GM18499 (cell line): ENCODE results near the gene STPG1.

Experiments used
- ATAC-seq: cut with Tn5 transposase; IDR thresholded peaks from one replicate; pipeline ENCODE4 v1.9.1; 2021; ENCODE audit warnings: moderate number of reproducible peaks; ENCODE audit not compliant: insufficient read depth, unreplicated experiment

The STPG1 gene

DNA sequence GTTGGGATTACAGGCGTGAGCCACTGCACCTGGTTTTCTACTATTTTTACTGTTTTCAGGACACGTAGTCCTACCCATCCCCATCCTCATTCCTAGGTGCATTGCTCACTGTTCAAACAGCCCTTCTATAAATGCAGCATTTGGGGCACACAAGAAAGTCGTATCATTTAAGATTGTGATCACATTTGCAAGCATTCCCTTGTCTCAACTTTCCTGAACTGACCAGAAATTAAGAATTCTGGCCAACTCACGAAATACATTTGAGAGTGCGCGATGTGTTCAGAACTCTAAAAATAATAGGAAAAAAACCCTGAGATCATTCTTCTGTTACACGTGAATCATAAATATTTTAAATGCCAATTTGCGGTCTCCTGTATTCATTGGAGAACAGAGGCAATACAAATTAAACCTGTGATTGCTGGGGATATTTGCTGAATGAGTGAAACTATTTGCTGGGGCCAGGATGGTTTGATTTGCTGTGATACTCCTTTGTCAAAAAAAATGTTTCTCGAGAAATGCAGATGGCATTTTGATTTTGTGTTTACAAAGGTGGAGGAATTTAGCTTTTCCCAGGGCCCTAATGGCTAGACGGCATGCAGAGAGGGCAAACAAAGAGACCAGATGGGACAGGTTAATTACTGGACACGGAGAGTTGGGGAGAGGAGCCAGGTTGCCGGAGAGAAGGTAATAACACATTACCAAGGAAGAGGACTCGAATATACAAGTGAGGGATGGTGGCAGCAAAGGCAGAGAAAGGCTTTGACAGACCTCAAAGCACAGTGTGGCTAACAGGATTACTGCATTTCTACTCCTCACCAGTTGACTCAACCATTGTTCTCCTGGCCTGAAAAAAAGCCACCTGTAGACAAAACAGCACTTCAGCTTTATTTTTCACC lies 38.4 kb downstream of the STPG1 start:
- ATAC-seq: no peak

- ATAC-seq: no peak
These were observed 39.9 kb downstream of the STPG1 start for GRCh38 chr1:24373710-24374109.

- peak; percentile 63 for ATAC-seq
These were observed 40.5 kb downstream of the STPG1 start for GRCh38 chr1:24373044-24373443.

DNA sequence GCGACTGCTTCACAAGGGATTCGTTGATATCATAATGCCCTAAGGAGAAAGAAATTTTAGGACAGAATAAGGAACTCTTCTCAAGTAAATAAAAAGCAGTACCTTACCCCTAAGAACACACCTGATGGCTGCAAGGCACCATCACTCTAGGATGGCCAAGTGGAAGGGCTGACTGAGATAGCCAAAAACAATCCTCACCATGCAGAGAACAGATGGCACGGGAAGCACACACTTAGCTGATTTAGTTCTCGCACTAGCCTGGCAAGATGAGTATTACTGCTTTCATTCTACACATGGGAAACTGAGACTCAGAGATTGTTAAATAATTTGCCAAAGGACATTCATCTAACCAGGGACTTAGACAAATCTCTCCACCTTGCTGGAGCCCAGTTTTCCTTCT lies 43.8 kb downstream of the STPG1 start:
- ATAC-seq: no peak

GRCh38 chr1:24369199-24369598 lies 44.4 kb downstream of the STPG1 start:
- ATAC-seq: no peak

DNA sequence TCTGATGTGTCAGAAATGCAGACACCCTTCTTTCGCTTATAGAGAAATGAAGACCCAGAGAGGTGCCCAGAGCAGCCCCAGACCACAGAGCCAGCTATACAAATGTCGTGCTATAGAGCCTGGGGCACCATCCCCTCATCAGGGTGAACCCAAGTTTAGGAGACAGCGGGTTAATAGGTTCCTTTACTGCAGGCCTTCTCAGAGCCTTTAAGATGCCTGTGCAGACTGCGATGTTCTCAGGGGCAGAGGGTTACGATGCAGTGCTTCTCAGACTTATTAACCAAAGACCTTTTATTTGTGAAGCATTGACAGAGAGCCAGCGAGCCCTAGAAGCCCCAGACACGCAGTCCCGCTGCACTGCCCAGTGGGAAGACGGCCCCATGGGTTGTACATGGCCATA lies 46.9 kb downstream of the STPG1 start:
- ATAC-seq: no peak

DNA sequence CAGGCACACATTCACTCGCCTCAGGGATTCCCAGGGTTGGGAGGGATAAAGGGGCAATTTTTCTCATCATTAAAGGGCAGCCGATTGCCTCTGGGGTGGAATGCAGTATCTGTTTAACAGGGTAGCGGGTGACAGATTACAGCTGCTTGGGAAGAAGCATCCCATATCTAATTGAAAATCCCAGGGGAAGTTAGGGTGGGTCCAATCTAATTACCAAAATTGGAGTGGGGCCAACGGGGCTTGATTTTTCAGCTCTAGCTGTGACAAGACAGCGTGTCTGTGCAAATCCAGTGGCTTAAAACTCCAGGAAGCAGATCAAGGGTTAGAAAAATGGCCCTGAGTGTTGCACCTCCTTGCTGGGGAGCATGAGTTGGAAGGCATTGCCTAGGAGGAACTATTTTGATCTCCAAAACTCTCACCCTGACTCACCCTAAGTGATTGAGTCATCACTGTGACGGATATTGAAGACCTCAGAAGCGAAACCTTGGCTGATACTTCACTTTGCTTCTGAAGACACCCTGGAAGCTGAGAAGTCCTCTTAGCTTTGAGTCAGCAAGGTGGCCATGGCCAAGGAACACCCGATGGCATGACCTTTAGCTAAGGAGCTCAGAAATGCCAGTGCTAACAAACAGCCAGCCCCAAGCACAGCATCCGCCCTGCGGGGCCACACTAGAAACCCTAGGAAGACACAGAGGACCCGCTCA lies 48.5 kb downstream of the STPG1 start:
- ATAC-seq: peak; percentile 39

DNA sequence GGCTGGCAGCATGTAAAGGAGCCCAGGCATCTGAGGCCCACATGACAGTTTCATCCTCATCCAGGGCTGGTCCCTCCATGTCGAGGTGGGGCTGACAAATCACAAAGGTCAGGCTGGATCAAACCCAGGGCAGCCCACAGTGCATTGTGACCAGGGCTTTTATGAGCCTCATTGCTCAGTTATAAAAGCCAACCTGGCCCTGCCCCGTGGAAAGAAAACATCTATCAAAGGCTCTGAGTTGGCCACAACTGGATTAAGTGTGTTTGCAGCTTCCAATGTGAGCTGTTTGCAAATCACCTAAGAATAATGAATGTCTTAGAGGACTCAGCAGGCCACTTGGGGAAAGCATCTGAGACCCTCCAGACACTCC lies 49.0 kb downstream of the STPG1 start:
- no peak for ATAC-seq

DNA sequence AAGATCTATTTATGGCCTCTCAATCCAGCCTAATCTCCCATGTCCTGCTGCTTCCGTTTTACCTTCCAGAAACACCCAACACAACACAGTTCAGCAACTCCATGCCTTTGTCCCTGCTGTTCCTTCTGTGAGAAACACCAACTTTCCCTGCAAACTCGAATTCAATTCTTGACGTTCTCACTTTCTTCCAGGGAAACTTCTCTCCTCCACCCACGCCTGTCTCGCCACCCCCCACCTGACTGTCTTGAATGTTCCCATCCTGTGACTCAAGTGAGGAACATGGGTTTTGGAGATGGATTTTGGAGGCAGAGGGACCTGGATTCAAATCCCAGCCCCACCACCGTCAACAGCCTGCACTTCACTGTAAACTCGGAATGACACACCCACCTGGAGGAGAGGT lies 49.6 kb downstream of the STPG1 start:
- no peak for ATAC-seq

GRCh38 chr1:24362982-24363614 lies 50.5 kb downstream of the STPG1 start:
- no peak for ATAC-seq

GRCh38 chr1:24362396-24362795 lies 51.2 kb downstream of the STPG1 start:
- no peak for ATAC-seq

- no peak for ATAC-seq
These were observed 51.8 kb downstream of the STPG1 start for GRCh38 chr1:24361811-24362210.

- ATAC-seq: no peak
These were observed 52.9 kb downstream of the STPG1 start for GRCh38 chr1:24360681-24361080.

DNA sequence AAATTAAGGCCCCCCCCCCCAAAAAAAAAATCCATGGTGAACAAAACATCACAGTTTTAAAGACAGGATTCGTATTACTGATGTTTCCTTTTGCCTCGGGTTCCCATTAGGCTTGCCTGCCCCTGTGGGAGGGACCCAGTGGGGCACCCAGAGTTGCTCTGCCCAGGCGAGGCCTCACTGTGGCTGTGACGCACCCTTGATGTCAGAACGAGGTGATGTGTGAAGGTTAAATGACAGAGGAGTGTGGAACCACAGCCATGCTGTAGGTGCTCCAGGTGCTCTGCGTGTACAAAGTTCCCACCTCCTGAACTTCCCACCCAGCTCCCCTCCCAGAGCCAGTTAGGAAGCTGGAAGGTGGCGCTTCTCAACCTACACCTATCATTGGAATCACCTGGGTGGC lies 56.5 kb downstream of the STPG1 start:
- ATAC-seq: no peak

GRCh38 chr1:24355466-24355865 lies 58.1 kb downstream of the STPG1 start:
- no peak for ATAC-seq

DNA sequence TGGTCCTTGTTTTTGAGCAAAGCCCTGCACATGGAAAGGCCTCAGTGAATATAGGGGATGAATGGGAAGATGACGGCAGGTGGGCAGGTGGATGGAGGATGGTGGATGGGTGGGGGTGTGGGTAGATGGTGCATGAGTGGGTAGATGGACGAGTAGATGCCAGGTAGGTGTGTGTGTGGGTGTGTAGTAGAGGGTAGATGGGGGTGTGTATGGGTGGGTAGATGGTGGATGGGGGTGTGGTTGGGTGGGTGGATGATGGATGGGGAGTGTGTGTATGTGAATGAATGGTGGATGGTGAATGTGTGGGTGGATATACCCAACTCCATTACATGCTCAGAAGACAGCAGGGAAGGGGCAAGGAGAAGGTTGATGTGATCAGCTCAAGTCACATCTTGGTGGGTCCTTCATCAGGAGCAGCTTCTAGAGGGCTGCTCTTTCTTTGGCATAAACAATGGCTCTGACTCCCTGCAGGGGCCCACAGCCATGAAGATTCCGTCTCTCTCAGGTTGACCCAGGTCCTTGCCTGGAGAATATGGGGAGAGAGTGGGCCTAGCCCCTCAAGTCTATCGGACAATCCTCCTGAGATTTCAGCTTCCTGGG lies 60.2 kb downstream of the STPG1 start:
- no peak for ATAC-seq

DNA sequence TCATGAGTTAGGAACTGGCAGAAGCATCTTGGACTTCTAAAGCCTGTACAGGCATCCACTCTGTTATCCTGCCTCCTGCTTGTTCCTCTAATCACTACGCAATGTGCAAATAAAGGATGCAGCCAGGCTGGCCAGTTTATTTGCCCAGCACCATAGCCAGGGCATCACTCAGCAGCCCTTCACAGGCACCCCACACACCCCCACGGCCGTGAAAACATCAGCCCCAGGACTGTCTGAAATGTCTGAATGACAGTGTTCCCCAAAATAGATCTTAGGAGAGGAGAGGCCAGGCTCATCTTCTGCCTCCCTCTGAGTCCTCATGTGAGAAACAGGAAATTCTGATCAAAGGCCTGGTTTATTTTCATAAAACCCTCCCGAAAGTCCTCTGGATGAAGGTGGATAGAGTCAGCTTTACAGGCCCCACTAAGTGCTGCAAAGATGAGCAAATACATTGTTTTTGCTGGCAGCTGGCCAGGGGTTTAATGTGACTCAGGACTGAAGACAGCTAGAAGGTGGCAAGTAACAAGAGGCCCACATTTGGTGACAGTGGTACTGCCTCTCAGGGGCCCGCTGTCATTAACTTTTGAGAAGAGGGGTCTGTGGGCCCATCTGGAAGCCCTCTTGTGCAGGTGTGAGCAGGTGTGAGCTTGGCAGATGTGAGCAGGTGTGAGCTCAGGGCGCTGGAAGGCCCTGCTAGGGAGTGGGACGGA lies 61.5 kb downstream of the STPG1 start:
- no peak for ATAC-seq

DNA sequence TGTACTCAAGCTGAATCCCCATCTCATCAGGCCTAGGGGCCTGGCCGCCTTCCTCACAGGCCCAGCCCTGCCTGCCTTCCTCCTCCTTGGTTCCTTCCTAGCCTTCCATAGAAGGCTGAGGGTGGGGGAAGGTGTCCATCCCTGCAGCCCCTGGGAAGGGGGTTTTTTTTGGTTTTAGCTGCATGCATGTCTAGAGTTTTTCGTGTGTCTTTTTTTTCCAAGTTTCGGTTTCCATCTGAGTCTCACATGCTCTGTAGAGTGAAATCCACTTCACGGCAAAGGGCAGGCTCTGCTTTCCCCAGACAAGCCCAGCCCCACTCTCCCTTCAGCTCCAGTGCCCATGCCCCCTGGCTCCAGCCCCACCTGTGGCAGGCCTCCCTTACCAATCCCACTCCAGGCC lies 62.3 kb downstream of the STPG1 start:
- ATAC-seq: no peak

DNA sequence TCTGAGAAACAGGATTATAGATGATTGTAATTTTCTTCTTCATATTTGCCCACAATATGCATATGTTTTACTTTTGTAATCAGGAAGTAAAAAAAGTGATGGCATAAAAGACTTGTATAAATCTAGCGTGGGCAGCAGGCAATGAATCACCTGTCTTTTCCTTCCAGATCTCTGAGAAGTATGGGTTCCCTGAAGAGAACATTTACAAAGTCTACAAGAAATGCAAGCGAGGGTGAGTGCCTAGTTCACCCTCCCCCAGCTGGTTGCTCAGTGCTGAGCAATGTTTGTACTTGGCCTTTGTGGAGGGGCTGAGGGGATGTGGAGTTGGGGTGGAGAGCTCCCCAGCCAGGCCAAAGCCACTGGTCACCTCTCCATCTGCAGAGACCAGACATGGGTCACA lies 63.7 kb downstream of the STPG1 start:
- no peak for ATAC-seq

GRCh38 chr1:24348196-24348595 lies 65.4 kb downstream of the STPG1 start:
- ATAC-seq: no peak
